SK-N-SH (cell line): ENCODE measurements around the gene NGF. TPM values are rescaled to one million over a fixed set of nuclear protein-coding genes. Genes with fewer than 3 reads are reported as not detected.

Experiments
- CTCF ChIA-PET: fragments of 300-600, 350-600 bp; formaldehyde crosslinking; extraction: SDS; loops from one replicate; lab custom pipeline; 2021; lab: Yijun Ruan, JAX
- POLR2A ChIA-PET: fragments of 350-600 bp; sonication (Branson Sonifier 250); formaldehyde crosslinking; extraction: SDS; loops from one replicate; lab custom pipeline; 2020; ENCODE audit warnings: antibody characterized with exemption, inconsistent platforms; lab: Yijun Ruan, JAX
- DNase-seq: peaks from one replicate; pipeline ENCODE4 v3.0.0; 2012
- H2AFZ ChIP-seq: fragments of 200-600 bp; sonication (generic); 2 replicates; pipeline ENCODE4 v1.8.1; 2016; ENCODE audit warnings: antibody characterized with exemption, mild to moderate bottlenecking, low read depth
- H3F3A ChIP-seq: fragments of 200-600 bp; sonication (generic); replicated peaks from 2 replicates; pipeline ENCODE3; 2016; ENCODE audit warnings: antibody characterized with exemption, mild to moderate bottlenecking; ENCODE audit not compliant: insufficient read depth
- H3K27ac ChIP-seq, 2 experiments: fragments of 200-500 bp in 1 of 2; fragments of 200-600 bp in 1 of 2; sonication (Bioruptor generic) in 1 of 2; sonication (generic), shearing (Covaris generic) in 1 of 2; 2 replicates each; pipeline versions ENCODE4 v1.5.1 to v1.6.1; 2014 to 2016; ENCODE audit warnings: low read depth in 2 of 2, inconsistent platforms in 1 of 2, low read length in 1 of 2, mild to moderate bottlenecking in 1 of 2, mixed read lengths in 1 of 2
- H3K27me3 ChIP-seq: fragments of 200-600 bp; sonication (generic), shearing (Covaris generic); 2 replicates; pipeline ENCODE4 v1.6.1; 2016; ENCODE audit warnings: mixed run types; ENCODE audit not compliant: insufficient read depth
- H3K36me3 ChIP-seq, 2 experiments: fragments of 200-500 bp in 1 of 2; fragments of 200-600 bp in 1 of 2; sonication (Bioruptor generic) in 1 of 2; sonication (generic) in 1 of 2; replicated peaks in 1 of 2; 2 replicates each; pipeline versions ENCODE3 to v1.5.1; 2014 to 2016; ENCODE audit warnings: low read length in 1 of 2, mild to moderate bottlenecking in 1 of 2; ENCODE audit not compliant: insufficient read depth in 2 of 2, control insufficient read depth in 1 of 2
- H3K4me1 ChIP-seq, 2 experiments: fragments of 200-500 bp in 1 of 2; fragments of 200-600 bp in 1 of 2; sonication (Bioruptor generic) in 1 of 2; sonication (generic), shearing (Covaris generic) in 1 of 2; 2 replicates each; pipeline versions ENCODE4 v1.5.1 to v1.6.1; 2014 to 2016; ENCODE audit warnings: low read depth in 1 of 2, low read length in 1 of 2, mixed run types in 1 of 2; ENCODE audit not compliant: insufficient read depth in 2 of 2, control insufficient read depth in 1 of 2
- H3K4me2 ChIP-seq: fragments of 200-600 bp; sonication (generic), shearing (Covaris generic); 2 replicates; pipeline ENCODE4 v1.6.1; 2017; ENCODE audit warnings: mixed run types
- H3K4me3 ChIP-seq, 2 experiments: fragments of 200-500 bp in 1 of 2; fragments of 200-600 bp in 1 of 2; sonication (Bioruptor generic) in 1 of 2; sonication (generic), shearing (Covaris generic) in 1 of 2; 2 replicates each; pipeline versions ENCODE4 v1.5.1 to v1.8.1; 2014 to 2016; ENCODE audit warnings: low read depth in 2 of 2, inconsistent platforms in 1 of 2, low read length in 1 of 2, mild to moderate bottlenecking in 1 of 2, mixed read lengths in 1 of 2, moderate library complexity in 1 of 2
- H3K79me2 ChIP-seq: fragments of 200-600 bp; sonication (generic); 2 replicates; pipeline ENCODE4 v1.8.1; 2017; ENCODE audit warnings: mild to moderate bottlenecking; ENCODE audit not compliant: insufficient read depth
- H3K9ac ChIP-seq: fragments of 200-600 bp; sonication (generic); 2 replicates; pipeline ENCODE4 v1.6.1; 2017; ENCODE audit warnings: mixed run types
- H3K9me2 ChIP-seq: fragments of 200-600 bp; sonication (generic); 2 replicates; pipeline ENCODE4 v1.6.1; 2017; ENCODE audit warnings: mixed run types
- H3K9me3 ChIP-seq: fragments of 200-600 bp; sonication (generic); 2 replicates; pipeline ENCODE4 v1.6.1; 2017; ENCODE audit warnings: mixed run types, mild to moderate bottlenecking, moderate library complexity
- H4K20me1 ChIP-seq: fragments of 200-600 bp; sonication (generic); 2 replicates; pipeline ENCODE4 v1.6.1; 2017; ENCODE audit warnings: mild to moderate bottlenecking, mixed run types; ENCODE audit not compliant: insufficient read depth
- FOXJ3 ChIP-seq: sonication (generic); formaldehyde crosslinking; IDR thresholded peaks from 2 replicates; pipeline ENCODE4 v1.5.1; 2020; ENCODE audit warnings: mild to moderate bottlenecking, missing genetic modification reagents
- MXI1 ChIP-seq: IDR thresholded peaks from 2 replicates; pipeline ENCODE4 v1.6.1; 2012; ENCODE audit warnings: mild to moderate bottlenecking, low read depth, low read length, improper control_type of control experiment
- NRF1 ChIP-seq: IDR thresholded peaks from 2 replicates; pipeline ENCODE4 v1.6.1; 2012; ENCODE audit warnings: low read depth, mild to moderate bottlenecking, low read length
- POLR2AphosphoS5 ChIP-seq: IDR thresholded peaks from 2 replicates; pipeline ENCODE4 v1.6.1; 2012; ENCODE audit warnings: low read depth, low read length
- RFX5 ChIP-seq: IDR thresholded peaks from 2 replicates; pipeline ENCODE4 v1.6.1; 2012; ENCODE audit warnings: mild to moderate bottlenecking, improper control_type of control experiment, low read length
- TCF12 ChIP-seq: IDR thresholded peaks from 2 replicates; pipeline ENCODE4 v1.4.0; 2012
- TEAD4 ChIP-seq: IDR thresholded peaks from 2 replicates; pipeline ENCODE4 v1.4.0; 2012; ENCODE audit warnings: mild to moderate bottlenecking, borderline replicate concordance; ENCODE audit not compliant: insufficient read depth
- YY1 ChIP-seq: IDR thresholded peaks from 2 replicates; pipeline ENCODE4 v1.4.0; 2012; ENCODE audit warnings: low read depth, mild to moderate bottlenecking
- WGBS: methylation state at CpG from one replicate; pipeline ENCODE4 v1.1.6; 2017; ENCODE audit warnings: low lambda C conversion rate; 5-methylcytosine and 5-hydroxymethylcytosine counted together
- polyA plus RNA-seq, 3 experiments: library from polyadenylated mRNA; depleted of rRNA; stranded (reverse); fragments of >200 nt; gene quantifications; 2 replicates each; pipeline ENCODE4 v1.2.3, GENCODE V29; 2012
- TF ChIP-seq, protein P1 (sequence below): IDR thresholded peaks from 2 replicates; pipeline ENCODE4 v1.6.1; 2012; ENCODE audit warnings: mild to moderate bottlenecking, low read depth, low read length, moderate library complexity
- TF ChIP-seq, protein P2 (sequence below): IDR thresholded peaks from 2 replicates; pipeline ENCODE4 v1.4.0; 2012; ENCODE audit warnings: low read depth
- TF ChIP-seq, protein P3 (sequence below): IDR thresholded peaks from 2 replicates; pipeline ENCODE4; 2012
- TF ChIP-seq, protein P4 (sequence below): fragments of 150-350 bp; IDR thresholded peaks from 2 replicates; pipeline ENCODE4 v1.6.1; 2017; ENCODE audit warnings: antibody characterized with exemption, low read length, low read depth, borderline replicate concordance

Gene NGF
- polyA plus RNA-seq, 1 of the 3 experiments (the other 2 are of a cell fraction), result 75.8 TPM

DNA sequence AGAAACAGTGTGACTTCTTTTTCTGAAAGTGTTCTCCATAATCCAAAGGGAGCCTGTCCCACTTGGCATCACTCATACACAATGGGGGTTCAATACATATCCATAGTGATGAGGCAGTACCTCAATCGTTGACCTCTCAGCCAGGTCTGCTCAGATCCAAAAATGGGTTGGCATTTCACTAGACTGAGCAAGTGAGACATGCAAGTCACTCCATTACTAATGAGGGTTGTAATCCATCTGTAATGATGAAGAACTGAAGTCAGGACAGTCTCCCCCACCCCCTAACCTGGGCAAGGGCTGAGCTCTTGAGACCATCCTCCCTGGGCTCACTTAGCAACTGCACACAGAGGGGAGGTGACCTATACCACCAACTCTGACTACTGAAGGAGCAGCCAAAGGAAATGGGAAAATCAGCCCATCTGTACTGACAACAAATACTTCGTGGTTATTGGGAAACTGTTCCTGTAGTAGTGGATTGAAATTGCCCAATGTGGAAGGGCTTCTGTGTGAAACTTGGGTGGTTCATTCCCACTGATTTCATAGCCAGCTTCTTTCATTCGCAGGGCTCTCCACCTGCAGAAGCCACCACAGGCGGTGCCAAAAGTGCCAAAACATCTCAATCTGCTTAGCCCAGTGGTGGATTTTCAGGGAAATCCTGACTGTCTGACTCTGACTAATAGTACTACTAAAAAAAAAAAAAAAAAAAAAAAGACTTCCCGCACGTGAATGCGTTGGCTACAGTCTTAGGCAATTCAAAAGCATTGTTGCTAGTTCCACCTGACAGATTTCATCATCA is 5.0 kb downstream of the NGF start:
- Histone ChIP-seq H3K9me2 (no peaks in the 10 kb centered on the region), H3K27me3 (no peaks in the 10 kb centered on the region), H4K20me1 (no peaks in the 10 kb centered on the region), H3K4me3 (no peak overlapping the region), H3K4me1 (peaks cover 40 to 66% of the 10 kb centered on the region in 2 experiments), H3F3A (peaks cover 57% of the 10 kb centered on the region), H3K9me3 (no peaks in the 10 kb centered on the region), H3K79me2 (peaks cover 93% of the 10 kb centered on the region), H3K9ac (peak overlapping the region; percentile 65), H2AFZ (no peak overlapping the region), H3K4me2 (peak overlapping the region; percentile 55), H3K27ac (peak overlapping the region; percentile 87 to 93), H3K36me3 (peaks cover 5 to 6% of the 10 kb centered on the region in 2 experiments)
- DNase-seq, result no peak
- 52% methylated on average over 7 of the region's 7 CpGs for WGBS
- POLR2A ChIA-PET, result interaction anchor here (0.6 kb wide), 1 partner anchor 53 kb away, joined by 5 read pairs; no protein-coding TSS in a partner anchor
- TF ChIP-seq, protein P1, sequence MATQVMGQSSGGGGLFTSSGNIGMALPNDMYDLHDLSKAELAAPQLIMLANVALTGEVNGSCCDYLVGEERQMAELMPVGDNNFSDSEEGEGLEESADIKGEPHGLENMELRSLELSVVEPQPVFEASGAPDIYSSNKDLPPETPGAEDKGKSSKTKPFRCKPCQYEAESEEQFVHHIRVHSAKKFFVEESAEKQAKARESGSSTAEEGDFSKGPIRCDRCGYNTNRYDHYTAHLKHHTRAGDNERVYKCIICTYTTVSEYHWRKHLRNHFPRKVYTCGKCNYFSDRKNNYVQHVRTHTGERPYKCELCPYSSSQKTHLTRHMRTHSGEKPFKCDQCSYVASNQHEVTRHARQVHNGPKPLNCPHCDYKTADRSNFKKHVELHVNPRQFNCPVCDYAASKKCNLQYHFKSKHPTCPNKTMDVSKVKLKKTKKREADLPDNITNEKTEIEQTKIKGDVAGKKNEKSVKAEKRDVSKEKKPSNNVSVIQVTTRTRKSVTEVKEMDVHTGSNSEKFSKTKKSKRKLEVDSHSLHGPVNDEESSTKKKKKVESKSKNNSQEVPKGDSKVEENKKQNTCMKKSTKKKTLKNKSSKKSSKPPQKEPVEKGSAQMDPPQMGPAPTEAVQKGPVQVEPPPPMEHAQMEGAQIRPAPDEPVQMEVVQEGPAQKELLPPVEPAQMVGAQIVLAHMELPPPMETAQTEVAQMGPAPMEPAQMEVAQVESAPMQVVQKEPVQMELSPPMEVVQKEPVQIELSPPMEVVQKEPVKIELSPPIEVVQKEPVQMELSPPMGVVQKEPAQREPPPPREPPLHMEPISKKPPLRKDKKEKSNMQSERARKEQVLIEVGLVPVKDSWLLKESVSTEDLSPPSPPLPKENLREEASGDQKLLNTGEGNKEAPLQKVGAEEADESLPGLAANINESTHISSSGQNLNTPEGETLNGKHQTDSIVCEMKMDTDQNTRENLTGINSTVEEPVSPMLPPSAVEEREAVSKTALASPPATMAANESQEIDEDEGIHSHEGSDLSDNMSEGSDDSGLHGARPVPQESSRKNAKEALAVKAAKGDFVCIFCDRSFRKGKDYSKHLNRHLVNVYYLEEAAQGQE, result no peak
- no peak for TF ChIP-seq FOXJ3
- 0 out of 2 replicates have a peak, but pooled peaks have one; percentile 6 for TF ChIP-seq TCF12
- no peak for TF ChIP-seq YY1
- TF ChIP-seq, protein P2, sequence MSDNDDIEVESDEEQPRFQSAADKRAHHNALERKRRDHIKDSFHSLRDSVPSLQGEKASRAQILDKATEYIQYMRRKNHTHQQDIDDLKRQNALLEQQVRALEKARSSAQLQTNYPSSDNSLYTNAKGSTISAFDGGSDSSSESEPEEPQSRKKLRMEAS, result peak; percentile 43; the same call in 1 of the 2 replicates
- TF ChIP-seq, protein P3, sequence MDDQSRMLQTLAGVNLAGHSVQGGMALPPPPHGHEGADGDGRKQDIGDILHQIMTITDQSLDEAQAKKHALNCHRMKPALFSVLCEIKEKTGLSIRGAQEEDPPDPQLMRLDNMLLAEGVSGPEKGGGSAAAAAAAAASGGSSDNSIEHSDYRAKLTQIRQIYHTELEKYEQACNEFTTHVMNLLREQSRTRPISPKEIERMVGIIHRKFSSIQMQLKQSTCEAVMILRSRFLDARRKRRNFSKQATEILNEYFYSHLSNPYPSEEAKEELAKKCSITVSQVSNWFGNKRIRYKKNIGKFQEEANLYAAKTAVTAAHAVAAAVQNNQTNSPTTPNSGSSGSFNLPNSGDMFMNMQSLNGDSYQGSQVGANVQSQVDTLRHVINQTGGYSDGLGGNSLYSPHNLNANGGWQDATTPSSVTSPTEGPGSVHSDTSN, result no peak
- CTCF ChIA-PET, result interaction anchor here (1.2 to 1.7 kb wide), 2 partner anchors 133 to 136 kb away, joined by 4 to 6 read pairs; no protein-coding TSS in a partner anchor

DNA sequence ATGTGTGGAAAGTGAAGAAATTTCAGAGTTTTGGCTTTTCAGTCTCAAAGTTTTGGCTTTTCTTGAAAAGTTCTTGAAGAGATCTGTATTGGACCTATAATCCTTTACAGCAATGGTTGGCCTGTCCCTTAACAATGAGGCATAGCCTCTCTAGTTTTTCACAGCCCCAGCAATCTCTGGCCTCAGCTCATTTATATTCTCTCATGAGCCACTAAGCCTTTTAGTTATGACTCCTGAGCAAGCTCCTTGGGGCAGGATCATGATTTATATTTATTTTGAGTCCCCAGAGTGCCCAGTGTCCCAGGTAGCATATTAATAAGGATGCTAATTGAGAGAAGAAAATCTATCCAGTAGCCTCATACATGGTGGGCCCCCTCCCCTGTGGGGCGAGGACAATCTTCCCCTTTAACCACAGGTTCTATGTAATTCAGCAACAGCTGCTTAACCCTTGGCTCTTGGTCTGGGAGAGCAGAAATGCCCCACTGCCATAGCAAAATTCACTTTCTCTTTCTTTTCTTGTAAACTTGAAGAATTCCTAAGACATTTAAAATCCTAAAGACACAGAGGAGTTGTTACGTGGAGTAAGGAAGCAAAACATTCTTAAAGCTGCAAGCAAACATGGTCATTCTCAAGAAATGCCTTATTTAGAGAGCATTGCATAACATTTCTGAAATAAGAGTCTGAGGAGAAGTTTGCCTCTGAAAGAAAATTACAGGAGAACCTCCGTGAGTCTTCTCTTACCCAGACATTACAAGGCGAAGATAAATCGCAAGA is 6.3 kb downstream of the NGF start:
- Histone ChIP-seq H3K79me2 (peaks cover 93% of the 10 kb centered on the region), H3K4me1 (peaks cover 31 to 77% of the 10 kb centered on the region in 2 experiments), H2AFZ (peak overlapping the region; percentile 39), H3K4me2 (peak overlapping the region; percentile 55), H3K9me2 (no peaks in the 10 kb centered on the region), H3K9me3 (no peaks in the 10 kb centered on the region), H3K9ac (peak overlapping the region; percentile 65), H4K20me1 (no peaks in the 10 kb centered on the region), H3K36me3 (peaks cover 5 to 6% of the 10 kb centered on the region in 2 experiments), H3K4me3 (peak overlapping the region in 1 of 2 experiments; percentile 14; a peak in 1 of 4 replicates), H3F3A (peaks cover 57% of the 10 kb centered on the region), H3K27me3 (no peaks in the 10 kb centered on the region), H3K27ac (peak overlapping the region; percentile 87 to 93; a peak in 3 of 4 replicates)
- no peak for DNase-seq
- WGBS, result 75% methylated on average over 5 of the region's 5 CpGs
- POLR2A ChIA-PET, result no interaction called here
- CTCF ChIA-PET, result no interaction called here
- TF ChIP-seq RFX5 (no peak), NRF1 (no peak), TEAD4 (no peak), POLR2AphosphoS5 (no peak), MXI1 (no peak), TCF12 (no peak)
- TF ChIP-seq, protein P4, sequence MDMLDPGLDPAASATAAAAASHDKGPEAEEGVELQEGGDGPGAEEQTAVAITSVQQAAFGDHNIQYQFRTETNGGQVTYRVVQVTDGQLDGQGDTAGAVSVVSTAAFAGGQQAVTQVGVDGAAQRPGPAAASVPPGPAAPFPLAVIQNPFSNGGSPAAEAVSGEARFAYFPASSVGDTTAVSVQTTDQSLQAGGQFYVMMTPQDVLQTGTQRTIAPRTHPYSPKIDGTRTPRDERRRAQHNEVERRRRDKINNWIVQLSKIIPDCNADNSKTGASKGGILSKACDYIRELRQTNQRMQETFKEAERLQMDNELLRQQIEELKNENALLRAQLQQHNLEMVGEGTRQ, result no peak
- TF ChIP-seq, protein P3, result no peak
